GM12892 (cell line): Measurements from ENCODE around the gene S1PR2.

Experiments
- POLR2A ChIP-seq: IDR thresholded peaks from 2 replicates; pipeline ENCODE4 v1.6.1; 2011; ENCODE audit warnings: low read depth, low read length, control low read depth
- POLR2AphosphoS5 ChIP-seq: IDR thresholded peaks from 2 replicates; pipeline ENCODE4 v1.6.1; 2011; ENCODE audit warnings: low read depth, low read length, control low read depth

DNA sequence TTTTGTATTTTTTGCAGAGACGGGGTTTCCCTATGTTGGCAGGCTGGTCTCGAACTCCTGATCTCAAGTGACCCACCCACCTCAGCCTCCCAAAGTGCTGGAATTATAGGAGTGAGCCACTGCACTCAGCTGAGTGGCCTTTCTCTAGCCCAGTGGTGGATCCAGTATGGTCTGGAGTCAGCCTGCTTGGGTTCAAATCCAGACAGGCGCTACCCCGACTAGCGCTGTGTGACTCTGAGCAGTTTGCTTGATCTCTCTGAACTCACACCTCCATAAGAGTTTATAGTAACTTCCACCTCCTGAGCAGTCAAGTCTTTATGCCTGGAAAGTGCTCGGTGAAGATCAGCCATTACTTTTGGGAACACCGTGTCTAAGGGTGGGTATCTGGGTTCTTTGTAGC lies 10.4 kb downstream of the S1PR2 start:
- no peak for TF ChIP-seq POLR2A
- no peak for TF ChIP-seq POLR2AphosphoS5
